PC-3 (cell line): ENCODE results near the gene SHROOM2. TPM values are rescaled to one million over a fixed set of nuclear protein-coding genes. Genes with fewer than 3 reads are reported as not detected.

Experiments
- ATAC-seq: fragments of 200-7000 bp; cut with Tn5 transposase; 2 replicates; pipeline ENCODE4 v1.9.1; 2020; ENCODE audit warnings: mild to moderate bottlenecking, moderate library complexity
- BruUV-seq: library from RNA; stranded (reverse); fragments of 400-500 nt; replicated peaks from 2 replicates; lab custom pipeline; 2021; lab: Mats Ljungman, UMichigan
- CTCF ChIA-PET: fragments of 300-600 bp; sonication (Branson Sonifier 250); formaldehyde crosslinking; loops from one replicate; lab custom pipeline; 2022; ENCODE audit warnings: antibody characterized with exemption; lab: Charles Lee
- POLR2A ChIA-PET: fragments of 300-600 bp; sonication (Branson Sonifier 250); formaldehyde crosslinking; loops from one replicate; lab custom pipeline; 2022; ENCODE audit warnings: antibody characterized with exemption; ENCODE audit not compliant: unreplicated experiment; lab: Charles Lee
- DNase-seq: peaks from one replicate; pipeline ENCODE4 v3.0.0-alpha.2; 2015
- H2AFZ ChIP-seq: fragments of 300-600 bp; sonication (generic); 2 replicates; pipeline ENCODE4 v1.6.0; 2016; ENCODE audit warnings: antibody characterized with exemption, low read length
- H3F3A ChIP-seq: fragments of 300-600 bp; sonication (generic); one replicate; pipeline ENCODE4 v1.6.0; 2017; ENCODE audit warnings: antibody characterized with exemption, low read length, control low read depth, mild to moderate bottlenecking; ENCODE audit not compliant: unreplicated experiment
- H3K27ac ChIP-seq: fragments of 300-600 bp; sonication (generic); 2 replicates; pipeline ENCODE4 v1.5.1; 2016; ENCODE audit warnings: mild to moderate bottlenecking, low read length
- H3K27me3 ChIP-seq: fragments of 300-600 bp; sonication (generic); 2 replicates; pipeline ENCODE4 v1.6.1; 2016; ENCODE audit warnings: low read length, mixed read lengths
- H3K36me3 ChIP-seq: fragments of 300-600 bp; sonication (generic); 2 replicates; pipeline ENCODE4 v1.6.1; 2016; ENCODE audit warnings: low read depth, mixed run types, low read length, mixed read lengths
- H3K4me1 ChIP-seq: fragments of 300-600 bp; sonication (generic); 2 replicates; pipeline ENCODE4 v1.5.1; 2016; ENCODE audit warnings: low read length; ENCODE audit not compliant: insufficient read depth
- H3K4me2 ChIP-seq: fragments of 300-600 bp; sonication (generic); 2 replicates; pipeline ENCODE4 v1.6.0; 2016; ENCODE audit warnings: low read length
- H3K4me3 ChIP-seq: fragments of 300-600 bp; sonication (generic); 2 replicates; pipeline ENCODE4 v1.5.1; 2016; ENCODE audit warnings: mild to moderate bottlenecking, low read length, mixed read lengths
- H3K79me2 ChIP-seq: fragments of 300-600 bp; sonication (generic); 2 replicates; pipeline ENCODE4 v1.6.1; 2017; ENCODE audit warnings: low read length, mixed read lengths
- H3K9ac ChIP-seq: fragments of 300-600 bp; sonication (generic); 2 replicates; pipeline ENCODE4 v1.6.0; 2016; ENCODE audit warnings: mild to moderate bottlenecking, low read length
- H3K9me2 ChIP-seq: fragments of 300-600 bp; sonication (generic); replicated peaks from 2 replicates; pipeline ENCODE4 v1.6.1; 2016; ENCODE audit warnings: mixed run types, low read length, mixed read lengths
- H3K9me3 ChIP-seq: fragments of 300-600 bp; sonication (generic); 2 replicates; pipeline ENCODE4 v1.6.1; 2016; ENCODE audit warnings: low read length, mixed read lengths
- H4K20me1 ChIP-seq: fragments of 300-600 bp; sonication (generic); 2 replicates; pipeline ENCODE4 v1.6.1; 2016; ENCODE audit warnings: low read length, mixed read lengths
- EZH2 ChIP-seq: fragments of 300-600 bp; sonication (generic); IDR thresholded peaks from one replicate; pipeline ENCODE4 v1.6.1; 2017; ENCODE audit warnings: antibody characterized with exemption, mild to moderate bottlenecking, low read length; ENCODE audit not compliant: unreplicated experiment
- EZH2phosphoT487 ChIP-seq: fragments of 300-600 bp; sonication (generic); IDR thresholded peaks from 2 replicates; pipeline ENCODE4 v1.6.1; 2018; ENCODE audit warnings: mild to moderate bottlenecking, antibody characterized with exemption, low read length, borderline replicate concordance
- intact Hi-C: fragments of 100-400 bp; cut with micrococcal nuclease; formaldehyde crosslinking; loops from 2 replicates; pipeline ENCODE4 v1.9.0; 2023
- total RNA-seq: library from RNA; depleted of rRNA; stranded (reverse); fragments of >200 nt; gene quantifications from 2 replicates; pipeline ENCODE4 v1.2.3, GENCODE V29; 2014
- TF ChIP-seq, protein P1 (sequence below): fragments of 300-600 bp; sonication (generic); conservative IDR thresholded peaks from 2 replicates; pipeline ENCODE4 v1.5.1; 2017; ENCODE audit warnings: antibody characterized with exemption, low read depth, mild to moderate bottlenecking, low read length

SHROOM2 gene
- total RNA-seq, 1 experiment from 2014 or later = 6.5 TPM

DNA sequence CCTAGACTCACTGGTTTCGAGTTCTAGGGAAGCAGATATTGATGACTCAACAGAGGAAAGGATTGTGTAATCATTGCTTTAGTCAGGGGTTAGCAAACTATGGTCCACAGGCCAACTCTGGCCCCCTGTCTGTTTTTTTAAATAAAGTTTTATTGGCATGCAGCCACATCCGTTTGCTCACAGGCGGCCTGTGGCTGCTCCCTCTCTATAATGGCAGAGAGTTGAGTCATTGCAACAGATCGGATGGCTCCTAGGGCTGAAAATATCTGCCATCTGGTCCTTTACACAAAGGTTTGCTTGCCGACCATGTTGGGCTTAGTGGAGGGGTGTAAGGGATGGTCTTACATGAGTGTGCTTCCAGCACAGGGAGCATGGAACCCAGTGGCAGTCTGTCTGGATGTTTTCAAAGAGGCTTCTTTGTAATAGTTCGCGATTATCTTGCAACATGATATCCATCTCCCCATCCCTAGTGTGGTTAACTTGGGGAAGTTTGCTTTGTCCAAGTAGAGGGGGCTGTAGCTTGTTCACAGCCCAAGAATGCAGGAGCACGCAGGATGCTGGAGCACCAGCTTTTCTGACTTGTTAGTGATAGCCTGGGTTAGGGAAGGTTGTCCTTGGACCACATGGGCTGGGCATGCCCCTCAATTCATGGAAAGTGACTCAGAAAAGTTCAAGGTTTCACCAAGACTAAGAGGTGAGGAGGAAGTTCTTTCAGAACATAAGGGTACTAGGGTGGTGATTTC, 121.6 kb downstream of the SHROOM2 start:
- Histone ChIP-seq H3K36me3 (no peaks in the 10 kb centered on the region), H2AFZ (peak overlapping the region; percentile 64), H3K79me2 (peaks cover 11% of the 10 kb centered on the region; the same call in 1 of the 2 replicates), H3K4me3 (peak overlapping the region; percentile 63), H3K9me3 (no peaks in the 10 kb centered on the region), H3F3A (peaks cover 5% of the 10 kb centered on the region), H3K9ac (peak overlapping the region; percentile 74), H3K27me3 (no peaks in the 10 kb centered on the region), H4K20me1 (no peaks in the 10 kb centered on the region), H3K4me1 (peaks cover 83% of the 10 kb centered on the region), H3K27ac (peak overlapping the region; percentile 98), H3K9me2 (no peaks in the 10 kb centered on the region), H3K4me2 (peak overlapping the region; percentile 92)
- DNase-seq (peak; percentile 94), ATAC-seq (peak; percentile 32)
- no peak for TF ChIP-seq EZH2phosphoT487
- TF ChIP-seq, protein P1, sequence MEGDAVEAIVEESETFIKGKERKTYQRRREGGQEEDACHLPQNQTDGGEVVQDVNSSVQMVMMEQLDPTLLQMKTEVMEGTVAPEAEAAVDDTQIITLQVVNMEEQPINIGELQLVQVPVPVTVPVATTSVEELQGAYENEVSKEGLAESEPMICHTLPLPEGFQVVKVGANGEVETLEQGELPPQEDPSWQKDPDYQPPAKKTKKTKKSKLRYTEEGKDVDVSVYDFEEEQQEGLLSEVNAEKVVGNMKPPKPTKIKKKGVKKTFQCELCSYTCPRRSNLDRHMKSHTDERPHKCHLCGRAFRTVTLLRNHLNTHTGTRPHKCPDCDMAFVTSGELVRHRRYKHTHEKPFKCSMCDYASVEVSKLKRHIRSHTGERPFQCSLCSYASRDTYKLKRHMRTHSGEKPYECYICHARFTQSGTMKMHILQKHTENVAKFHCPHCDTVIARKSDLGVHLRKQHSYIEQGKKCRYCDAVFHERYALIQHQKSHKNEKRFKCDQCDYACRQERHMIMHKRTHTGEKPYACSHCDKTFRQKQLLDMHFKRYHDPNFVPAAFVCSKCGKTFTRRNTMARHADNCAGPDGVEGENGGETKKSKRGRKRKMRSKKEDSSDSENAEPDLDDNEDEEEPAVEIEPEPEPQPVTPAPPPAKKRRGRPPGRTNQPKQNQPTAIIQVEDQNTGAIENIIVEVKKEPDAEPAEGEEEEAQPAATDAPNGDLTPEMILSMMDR = no peak
- TF ChIP-seq EZH2 = no peak
- POLR2A ChIA-PET = no interaction called here
- intact Hi-C loops = no loop called here
- CTCF ChIA-PET = no interaction called here
- BruUV-seq = no TSS peak

DNA sequence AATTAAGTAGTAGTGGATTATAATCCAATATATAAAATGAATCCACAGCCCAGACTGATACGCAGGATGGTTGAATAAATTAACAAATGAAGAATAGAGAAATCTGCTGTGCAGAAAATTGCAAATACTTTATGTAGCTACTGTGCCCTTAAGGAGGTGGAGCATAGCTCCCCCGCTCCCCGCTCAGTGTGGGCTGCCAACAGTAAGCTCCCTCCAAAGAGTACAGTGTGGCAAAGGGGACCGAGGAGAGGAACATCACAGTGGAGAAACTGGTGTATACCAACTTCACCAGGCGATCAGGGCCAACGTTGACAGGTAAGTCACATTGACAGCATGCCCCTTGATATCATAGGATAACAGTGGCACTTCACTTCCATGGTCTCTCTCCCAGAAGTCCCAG, 123.0 kb downstream of the SHROOM2 start:
- no peaks in the 10 kb centered on the region for H4K20me1 ChIP-seq
- no peaks in the 10 kb centered on the region for H3K9me2 ChIP-seq
- no peaks in the 10 kb centered on the region for H3K36me3 ChIP-seq
- CTCF ChIA-PET = no interaction called here
- H3K9me3 ChIP-seq = no peaks in the 10 kb centered on the region
- H3F3A ChIP-seq = peaks cover 5% of the 10 kb centered on the region
- H3K27me3 ChIP-seq = no peaks in the 10 kb centered on the region
- peak overlapping the region; percentile 26; the same call in 1 of the 2 replicates for H3K4me2 ChIP-seq
- DNase-seq (no peak), ATAC-seq (no peak)
- intact Hi-C loops = no loop called here
- H3K9ac ChIP-seq = no peak overlapping the region
- H2AFZ ChIP-seq = no peak overlapping the region
- BruUV-seq = no TSS peak
- peaks cover 78% of the 10 kb centered on the region for H3K4me1 ChIP-seq
- POLR2A ChIA-PET = no interaction called here
- H3K4me3 ChIP-seq = no peak overlapping the region
- TF ChIP-seq, protein P1 = no peak
- no peak for TF ChIP-seq EZH2phosphoT487
- TF ChIP-seq EZH2 = no peak
- no peak overlapping the region for H3K27ac ChIP-seq
- peaks cover 11% of the 10 kb centered on the region; the same call in 1 of the 2 replicates for H3K79me2 ChIP-seq

DNA sequence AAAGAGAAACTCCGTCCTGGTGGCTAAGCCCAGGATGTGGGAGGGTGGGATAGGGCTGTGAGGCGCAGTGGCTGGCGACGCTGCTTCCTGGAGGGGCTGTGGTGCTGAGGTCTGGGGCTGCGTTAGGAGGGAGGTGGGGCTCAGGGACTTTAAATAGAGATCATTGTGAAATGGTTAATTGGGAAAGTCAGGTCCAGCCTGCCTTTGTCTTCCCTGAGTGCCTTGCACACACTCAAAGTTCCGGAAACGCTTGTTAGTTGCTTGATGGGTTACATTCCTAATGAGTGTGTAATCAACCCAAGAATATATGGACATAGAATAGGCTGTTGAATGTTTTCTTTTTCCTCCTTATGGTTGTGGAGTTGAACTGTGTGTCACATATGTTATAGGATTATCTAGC, 125.3 kb downstream of the SHROOM2 start:
- no TSS peak for BruUV-seq
- intact Hi-C loops = no loop called here
- H3K4me3 ChIP-seq = peak overlapping the region; percentile 21; the same call in 1 of the 2 replicates
- H3K9ac ChIP-seq = no peak overlapping the region
- no peaks in the 10 kb centered on the region for H3K9me2 ChIP-seq
- peaks cover 56% of the 10 kb centered on the region for H3K4me1 ChIP-seq
- no peaks in the 10 kb centered on the region for H4K20me1 ChIP-seq
- peak overlapping the region; percentile 72 for H3K27ac ChIP-seq
- peaks cover 4% of the 10 kb centered on the region; the same call in 1 of the 2 replicates for H3K79me2 ChIP-seq
- H3K36me3 ChIP-seq = no peaks in the 10 kb centered on the region
- no peak for TF ChIP-seq EZH2phosphoT487
- TF ChIP-seq, protein P1 = no peak
- TF ChIP-seq EZH2 = no peak
- DNase-seq (peak; percentile 80), ATAC-seq (peak; percentile 48)
- H3F3A ChIP-seq = peaks cover 5% of the 10 kb centered on the region
- H3K27me3 ChIP-seq = no peaks in the 10 kb centered on the region
- peak overlapping the region; percentile 38 for H2AFZ ChIP-seq
- peak overlapping the region; percentile 66 for H3K4me2 ChIP-seq
- H3K9me3 ChIP-seq = no peaks in the 10 kb centered on the region
- ChIA-PET POLR2A (no interaction called here), CTCF (no interaction called here)
